Epidermal melanocyte (primary cell): ENCODE results near the gene OARD1.
"Not testable (repeated sequence)": the region's sequence is repeated elsewhere in the genome, so short reads cannot be mapped to it uniquely, and the experiment has no call there.

Experiments
- DNase-seq: peaks from one replicate; pipeline ENCODE4 v3.0.0; 2011; ENCODE audit warnings: low spot score; ENCODE audit not compliant: insufficient read length

OARD1 gene

DNA sequence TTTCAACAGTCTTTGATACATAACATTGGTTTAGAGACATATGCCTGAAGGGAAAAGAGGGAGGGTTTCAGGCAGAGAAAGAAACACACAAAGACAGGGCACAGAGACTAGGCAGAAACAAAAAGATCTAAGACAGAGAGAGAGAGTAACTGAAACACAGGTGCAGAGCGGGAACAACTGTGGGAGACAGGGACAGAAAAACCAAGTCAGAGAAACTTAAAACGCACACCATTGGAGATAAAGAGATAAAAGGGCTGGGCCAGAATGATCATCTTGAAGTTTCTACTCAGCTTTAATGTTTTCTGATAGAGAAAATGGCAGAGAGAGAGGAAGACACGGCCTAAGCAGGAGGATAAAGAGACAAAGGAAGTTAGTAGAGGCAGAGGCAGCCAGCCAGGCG, 44.9 kb downstream of the OARD1 start:
- DNase-seq = no peak

DNA sequence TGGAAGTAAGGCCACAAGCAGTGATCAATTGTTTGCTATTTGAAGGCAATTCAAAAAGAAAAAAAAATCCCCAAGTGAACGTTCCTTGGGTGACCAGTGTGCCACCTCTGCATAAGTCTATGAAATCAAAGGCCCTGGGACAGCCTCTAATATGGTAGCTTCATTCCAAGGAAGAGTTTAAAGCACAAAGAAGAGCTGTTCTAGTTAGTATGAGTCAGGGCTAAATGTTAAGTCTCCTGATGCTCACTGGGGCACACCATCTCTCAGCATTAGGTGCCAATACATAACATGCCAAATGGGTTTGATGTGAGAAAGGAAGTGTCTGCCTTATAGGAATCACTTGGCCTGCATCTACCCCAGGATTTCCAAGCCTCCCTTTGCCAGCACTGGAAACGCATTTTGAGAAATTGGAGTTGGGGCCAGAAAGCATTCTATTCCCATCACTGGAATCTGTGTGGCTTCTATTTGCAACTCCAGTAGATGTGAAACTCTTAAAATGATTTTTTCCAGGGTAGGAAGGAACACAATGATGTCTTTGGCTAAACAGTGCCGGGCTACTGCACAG, 46.1 kb downstream of the OARD1 start:
- no peak for DNase-seq

DNA sequence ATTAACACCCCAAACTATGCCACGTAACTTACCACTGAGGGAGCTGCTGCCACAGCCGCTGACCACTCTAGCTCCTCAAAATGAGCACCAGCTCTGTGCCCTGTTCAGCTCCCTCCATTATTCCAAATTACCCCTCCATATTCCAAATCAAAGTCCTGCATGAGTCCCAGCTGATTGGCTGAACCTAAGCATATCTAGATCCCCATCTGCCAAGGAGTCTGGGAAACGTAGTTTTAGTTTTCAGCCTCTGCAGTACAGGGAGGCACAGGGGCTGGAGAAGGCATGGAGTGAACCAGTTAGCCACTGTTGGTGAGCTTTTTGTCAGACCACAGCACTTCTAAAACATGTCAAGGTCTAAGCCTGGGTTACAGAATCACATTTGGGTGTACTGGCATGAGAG, 49.0 kb downstream of the OARD1 start:
- DNase-seq = no peak

DNA sequence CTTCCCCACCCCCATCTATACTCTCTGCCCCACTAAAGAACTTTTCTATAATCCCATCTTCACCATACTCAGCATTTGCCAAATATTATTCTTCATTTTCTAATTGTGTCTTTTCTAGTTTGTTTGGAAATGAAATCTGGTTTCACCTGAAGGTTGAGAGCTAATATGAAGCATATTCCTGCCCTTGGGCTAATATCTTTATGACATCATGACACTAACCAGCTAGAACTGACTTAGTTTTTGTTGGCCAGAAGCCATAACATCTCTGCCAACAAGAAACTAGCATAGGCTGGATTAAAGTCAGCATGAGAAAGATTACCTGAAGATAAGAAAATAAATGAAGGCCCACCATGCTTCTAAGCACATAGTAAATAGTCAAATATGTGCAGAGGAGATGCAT, 49.9 kb downstream of the OARD1 start:
- DNase-seq = no peak

DNA sequence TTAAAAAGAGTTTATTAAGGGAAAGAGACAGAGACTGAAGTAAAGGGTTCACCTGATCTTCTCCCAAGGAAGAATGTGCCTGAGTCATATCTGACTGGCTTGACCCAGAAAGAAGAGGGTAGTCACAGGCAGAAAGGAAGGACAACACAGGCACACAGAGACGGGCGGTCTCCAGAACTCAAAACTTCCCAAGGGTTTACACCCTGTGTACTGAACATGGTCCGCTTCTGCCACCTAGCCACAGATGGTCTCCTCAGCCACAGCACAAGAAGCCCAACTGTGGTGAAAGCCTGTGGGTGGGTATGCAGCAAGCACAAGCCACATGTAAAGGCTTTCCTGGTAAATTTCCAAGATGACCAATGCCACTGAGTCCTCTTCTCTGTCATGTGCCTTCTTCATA, 50.3 kb downstream of the OARD1 start:
- DNase-seq = no peak

DNA sequence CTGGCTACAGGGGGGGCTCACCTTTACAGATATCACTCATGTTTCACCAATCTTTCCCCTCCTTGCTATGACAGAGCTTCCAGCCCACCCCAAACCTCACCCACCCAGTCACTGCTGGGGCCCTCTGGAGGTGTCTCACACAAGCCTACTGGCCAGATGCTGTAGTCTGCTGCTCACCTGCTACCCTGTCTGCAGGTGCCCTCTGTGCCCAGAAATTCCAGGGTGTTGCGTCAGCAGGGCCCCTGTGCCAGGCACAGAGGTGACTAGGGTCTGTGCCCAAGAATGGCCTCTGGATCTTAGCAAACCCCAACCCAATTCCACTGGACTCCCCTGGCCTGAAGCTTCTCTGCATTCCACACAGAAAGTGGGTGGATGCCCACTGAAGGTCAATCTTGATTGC, 54.5 kb downstream of the OARD1 start:
- no peak for DNase-seq

DNA sequence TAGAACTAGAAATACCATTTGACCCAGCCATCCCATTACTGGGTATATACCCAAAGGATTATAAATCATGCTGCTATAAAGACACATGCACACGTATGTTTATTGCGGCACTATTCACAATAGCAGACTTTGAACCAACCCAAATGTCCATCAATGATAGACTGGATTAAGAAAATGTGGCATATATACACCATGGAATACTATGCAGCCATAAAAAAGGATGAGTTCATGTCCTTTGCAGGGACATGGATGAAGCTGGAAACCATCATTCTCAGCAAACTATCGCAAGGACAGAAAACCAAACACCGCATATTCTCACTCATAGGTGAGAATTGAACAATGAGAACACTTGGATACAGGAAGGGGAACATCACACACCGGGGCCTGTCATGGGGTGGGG, 56.3 kb downstream of the OARD1 start:
- not testable (repeated sequence) for DNase-seq

DNA sequence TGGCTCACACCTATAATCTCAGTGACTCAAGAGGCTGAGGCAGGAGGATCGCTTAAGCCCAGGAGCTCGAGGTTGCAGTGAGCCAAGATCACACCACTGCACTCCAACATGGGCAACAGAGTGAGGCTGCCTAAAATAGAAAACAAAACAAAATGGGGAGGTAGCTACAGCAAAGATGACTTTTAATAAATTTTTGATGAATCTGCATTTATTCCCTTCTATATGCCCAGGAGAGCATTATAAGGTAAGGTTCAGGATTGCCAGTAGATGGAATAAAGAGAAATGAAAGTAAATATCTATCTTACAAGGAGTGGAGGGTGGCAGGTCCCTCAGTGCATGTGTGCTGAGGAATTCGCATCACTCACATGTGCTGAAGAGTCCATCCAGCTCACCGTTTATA, 57.4 kb downstream of the OARD1 start:
- DNase-seq = no peak
